ENCODE measurements around the gene EIF3A. TPM values are rescaled to one million over a fixed set of nuclear protein-coding genes. Genes with fewer than 3 reads are reported as not detected.

EIF3A gene
- total RNA-seq, 1 donor from 2014 or later: 146 TPM

DNA sequence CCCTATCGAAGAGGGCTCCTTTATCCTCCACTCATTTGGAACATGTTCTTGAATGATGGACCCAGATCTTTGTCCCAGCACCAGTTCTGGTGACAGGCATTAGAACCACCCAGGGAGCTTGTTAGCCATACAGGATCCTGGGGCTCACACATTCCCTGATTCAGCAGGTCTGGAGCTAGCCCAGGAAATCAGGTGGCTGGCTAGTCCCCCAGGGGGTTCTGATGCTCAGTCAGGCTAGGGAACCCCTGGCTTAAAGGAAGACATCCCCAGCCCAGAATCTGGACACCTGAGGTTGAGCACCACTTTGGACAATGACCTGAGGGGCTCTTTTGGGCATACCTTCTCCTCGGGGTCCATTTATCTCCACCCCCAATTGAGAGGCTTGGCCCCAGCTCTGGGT, 88.1 kb downstream of the EIF3A start:
- H3K9me3 Mint-ChIP-seq (ENCODE audit: unreplicated experiment): peaks cover 3% of the 10 kb centered on the region
- no peak for TF ChIP-seq CTCF (IDR thresholded peaks at IDR 0.05)
- H3K27me3 Mint-ChIP-seq (ENCODE audit: unreplicated experiment): peaks cover 41% of the 10 kb centered on the region
- peak; percentile 73 for DNase-seq (ENCODE audit: extremely low spot score, unreplicated experiment)
- H3K27ac Mint-ChIP-seq (ENCODE audit: unreplicated experiment): no peak overlapping the region
- no peaks in the 10 kb centered on the region for H3K36me3 Mint-ChIP-seq (ENCODE audit: unreplicated experiment)
- H3K4me3 Mint-ChIP-seq (ENCODE audit: unreplicated experiment): no peak overlapping the region
- H3K4me1 Mint-ChIP-seq (ENCODE audit: unreplicated experiment): no peaks in the 10 kb centered on the region

DNA sequence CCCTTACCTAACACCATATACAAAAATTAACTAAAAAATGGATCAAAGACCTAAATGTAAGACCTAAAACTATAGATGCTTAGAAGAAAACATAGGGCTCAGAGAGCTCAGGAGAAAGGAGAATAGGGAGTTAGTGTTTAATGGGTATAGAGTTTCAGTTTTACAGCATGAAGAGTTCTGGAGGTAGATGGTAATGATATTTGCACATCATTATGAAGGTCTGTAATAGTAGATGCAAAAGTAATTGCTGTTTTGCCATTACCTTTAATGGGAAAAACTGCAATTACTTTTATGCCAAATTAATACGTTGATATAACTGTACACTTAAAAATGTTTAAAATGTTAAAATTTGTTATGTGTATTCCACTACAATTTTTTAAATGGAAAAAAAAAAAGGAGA, 90.3 kb downstream of the EIF3A start:
- H3K27ac Mint-ChIP-seq (ENCODE audit: unreplicated experiment): no peak overlapping the region

GRCh38 chr10:118986815-118987790, 93.5 kb downstream of the EIF3A start:
- Mint-ChIP-seq H3K36me3 (ENCODE audit: unreplicated experiment) (no peaks in the 10 kb centered on the region), H3K4me3 (ENCODE audit: unreplicated experiment) (no peak overlapping the region), H3K27me3 (ENCODE audit: unreplicated experiment) (peaks cover 27% of the 10 kb centered on the region), H3K27ac (ENCODE audit: unreplicated experiment) (no peak overlapping the region), H3K4me1 (ENCODE audit: unreplicated experiment) (no peaks in the 10 kb centered on the region), H3K9me3 (ENCODE audit: unreplicated experiment) (peaks cover 17% of the 10 kb centered on the region)
- no peak for TF ChIP-seq CTCF (IDR thresholded peaks at IDR 0.05)
- no peak for DNase-seq (ENCODE audit: extremely low spot score, unreplicated experiment)

More for the DNA sequence above, 90.3 kb downstream of the EIF3A start:
- TF ChIP-seq CTCF (IDR thresholded peaks at IDR 0.05): no peak
- no peak for DNase-seq (ENCODE audit: extremely low spot score, unreplicated experiment)
- Mint-ChIP-seq H3K36me3 (ENCODE audit: unreplicated experiment) (no peaks in the 10 kb centered on the region), H3K4me1 (ENCODE audit: unreplicated experiment) (no peaks in the 10 kb centered on the region), H3K27me3 (ENCODE audit: unreplicated experiment) (peaks cover 36% of the 10 kb centered on the region), H3K9me3 (ENCODE audit: unreplicated experiment) (peaks cover 8% of the 10 kb centered on the region), H3K4me3 (ENCODE audit: unreplicated experiment) (no peak overlapping the region)

DNA sequence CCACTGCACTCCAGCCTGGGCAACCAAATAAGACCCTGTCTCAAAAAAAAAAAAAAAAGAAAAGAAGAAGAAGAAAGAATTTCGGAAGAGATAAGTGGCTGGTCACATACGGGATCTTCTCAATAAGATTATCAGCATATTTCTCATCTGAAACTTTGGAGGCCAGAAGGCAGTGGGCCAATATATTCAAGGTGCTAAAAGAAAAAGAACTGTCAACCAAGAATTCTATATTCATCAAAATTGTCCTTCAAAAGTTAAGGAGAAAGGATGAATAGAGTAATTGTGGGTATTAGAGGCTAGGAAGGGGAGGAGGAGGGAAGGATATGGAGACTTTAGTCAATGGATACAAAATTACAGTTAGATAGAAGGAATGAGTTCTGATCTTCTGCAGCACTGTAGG, 95.0 kb downstream of the EIF3A start:
- TF ChIP-seq CTCF (IDR thresholded peaks at IDR 0.05): no peak
- no peak for DNase-seq (ENCODE audit: extremely low spot score, unreplicated experiment)
- H3K27me3 Mint-ChIP-seq (ENCODE audit: unreplicated experiment): peaks cover 19% of the 10 kb centered on the region
- no peak overlapping the region for H3K4me3 Mint-ChIP-seq (ENCODE audit: unreplicated experiment)
- H3K4me1 Mint-ChIP-seq (ENCODE audit: unreplicated experiment): no peaks in the 10 kb centered on the region
- peaks cover 17% of the 10 kb centered on the region for H3K9me3 Mint-ChIP-seq (ENCODE audit: unreplicated experiment)
- no peaks in the 10 kb centered on the region for H3K36me3 Mint-ChIP-seq (ENCODE audit: unreplicated experiment)
- H3K27ac Mint-ChIP-seq (ENCODE audit: unreplicated experiment): no peak overlapping the region

Other genes with a start within 250 kb of the EIF3A start
- gene NANOS1, start 51.1 kb downstream of the EIF3A start, total RNA-seq: 9.1 and 9.6 TPM in 2 replicates
- 43.1 and 50.6 TPM in 2 replicates for gene DENND10, start 23.3 kb upstream of the EIF3A start, total RNA-seq
- 10.9 and 12.2 TPM in 2 replicates for gene SFXN4, start 84.9 kb upstream of the EIF3A start, total RNA-seq
- 76.7 and 76.9 TPM in 2 replicates for gene PRDX3, start 98.0 kb upstream of the EIF3A start, total RNA-seq
- 43.2 and 45.9 TPM in 2 replicates for gene GRK5, start 126.8 kb upstream of the EIF3A start, total RNA-seq

Measured in osteocyte (in vitro differentiated cells).